T47D (cell line): ENCODE measurements around the gene HECTD3.
"Not testable (repeated sequence)": the region's sequence is repeated elsewhere in the genome, so short reads cannot be mapped to it uniquely, and the experiment has no call there.

Source experiments
- DNase-seq, 2 experiments: peaks; one replicate each; pipeline versions ENCODE4 v3.0.0 to v3.0.0-alpha.2; 2011 to 2012; ENCODE audit warnings: low read depth in 1 of 2, low spot score in 1 of 2
- JUND ChIP-seq: IDR thresholded peaks from 2 replicates; pipeline ENCODE4 v1.6.1; 2012; ENCODE audit warnings: low read depth
- in situ Hi-C: cut with HindIII; loops from 2 replicates; pipeline ENCODE4 v1.10.0; 2016; ENCODE audit warnings: low sequenced_read_pairs, low pct_unique_long_range_greater_than_20kb

HECTD3 gene

GRCh38 chr1:45009956-45010854 is 919 bp downstream of the HECTD3 start:
- peak in 1 of 2 experiments; percentile 45 for DNase-seq
- in situ Hi-C loops: no loop called here
- no peak for TF ChIP-seq JUND

- no peak for DNase-seq
- TF ChIP-seq JUND: no peak
- in situ Hi-C loops: no loop called here
Observed at GRCh38 chr1:45009296-45009865, 1.7 kb downstream of the HECTD3 start.

GRCh38 chr1:45008516-45008915 is 2.6 kb downstream of the HECTD3 start:
- DNase-seq: no peak
- in situ Hi-C loops: no loop called here
- no peak for TF ChIP-seq JUND

- TF ChIP-seq JUND: no peak
- in situ Hi-C loops: no loop called here
- DNase-seq: no peak
Observed at GRCh38 chr1:45008076-45008475, 3.0 kb downstream of the HECTD3 start.

- TF ChIP-seq JUND: no peak
- in situ Hi-C loops: no loop called here
Observed at GRCh38 chr1:45007311-45007710, 3.8 kb downstream of the HECTD3 start.

GRCh38 chr1:45005761-45006160 is 5.4 kb downstream of the HECTD3 start:
- in situ Hi-C loops: no loop called here
- no peak for DNase-seq
- no peak for TF ChIP-seq JUND

More at GRCh38 chr1:45007311-45007710, 3.8 kb downstream of the HECTD3 start:
- no peak for DNase-seq

- DNase-seq: no peak
- no peak for TF ChIP-seq JUND
- in situ Hi-C loops: no loop called here
Observed at GRCh38 chr1:45004281-45004920, 6.7 kb downstream of the HECTD3 start.

GRCh38 chr1:45003741-45004140 is 7.4 kb downstream of the HECTD3 start:
- in situ Hi-C loops: no loop called here
- no peak for DNase-seq
- no peak for TF ChIP-seq JUND

GRCh38 chr1:45002650-45003645 is 8.2 kb downstream of the HECTD3 start:
- no peak for DNase-seq
- in situ Hi-C loops: no loop called here
- TF ChIP-seq JUND: no peak

- not testable (repeated sequence) for DNase-seq
Observed at GRCh38 chr1:45001576-45001975, 9.5 kb downstream of the HECTD3 start.

GRCh38 chr1:45001011-45001481 is 10.1 kb downstream of the HECTD3 start:
- DNase-seq: peak in 1 of 2 experiments; percentile 63
- TF ChIP-seq JUND: no peak
- in situ Hi-C loops: no loop called here

More at GRCh38 chr1:45001576-45001975, 9.5 kb downstream of the HECTD3 start:
- in situ Hi-C loops: not testable (repeated sequence)

- TF ChIP-seq JUND: no peak
- no peak for DNase-seq
- in situ Hi-C loops: no loop called here
Observed at GRCh38 chr1:44999232-44999631, 11.9 kb downstream of the HECTD3 start.
